ENCODE data around the gene SPAG4.

The SPAG4 gene

GRCh38 chr20:35579196-35579595 lies 36.4 kb upstream of the SPAG4 start:
- H3K27me3 ChIP-seq (ENCODE audit: insufficient read depth, insufficient read length): no peaks in the 10 kb centered on the region
- H3K4me3 ChIP-seq (ENCODE audit: insufficient read length, low read depth): no peak overlapping the region
- no peaks in the 10 kb centered on the region; the same call in 1 of the 2 replicates for H3K9me3 ChIP-seq (ENCODE audit: insufficient read depth, low read length)
- no peak overlapping the region for H3K9ac ChIP-seq (ENCODE audit: insufficient read length, low read depth)
- no peaks in the 10 kb centered on the region for H3K36me3 ChIP-seq (ENCODE audit: insufficient read depth, insufficient read length, low read length)
- DNase-seq (ENCODE audit: low read depth, low spot score): no peak
- TF ChIP-seq ZNF274 (IDR thresholded peaks at IDR 0.05; ENCODE audit: low read depth, low read length) (no peak), SUZ12 (IDR thresholded peaks at IDR 0.05; ENCODE audit: extremely low read depth, insufficient read depth, insufficient read length) (no peak), YY1 (IDR thresholded peaks at IDR 0.05; ENCODE audit: insufficient read depth, insufficient read length) (no peak)
- no peaks in the 10 kb centered on the region for H3K4me1 ChIP-seq (ENCODE audit: insufficient read depth, insufficient read length)

- DNase-seq (ENCODE audit: low read depth, low spot score): no peak
- no peak overlapping the region for H3K4me3 ChIP-seq (ENCODE audit: insufficient read length, low read depth)
- TF ChIP-seq ZNF274 (IDR thresholded peaks at IDR 0.05; ENCODE audit: low read depth, low read length) (no peak), SUZ12 (IDR thresholded peaks at IDR 0.05; ENCODE audit: extremely low read depth, insufficient read depth, insufficient read length) (no peak), YY1 (IDR thresholded peaks at IDR 0.05; ENCODE audit: insufficient read depth, insufficient read length) (no peak)
- no peaks in the 10 kb centered on the region for H3K4me1 ChIP-seq (ENCODE audit: insufficient read depth, insufficient read length)
- no peaks in the 10 kb centered on the region for H3K27me3 ChIP-seq (ENCODE audit: insufficient read depth, insufficient read length)
- H3K9ac ChIP-seq (ENCODE audit: insufficient read length, low read depth): no peak overlapping the region
- H3K9me3 ChIP-seq (ENCODE audit: insufficient read depth, low read length): no peaks in the 10 kb centered on the region; the same call in 1 of the 2 replicates
- H3K36me3 ChIP-seq (ENCODE audit: insufficient read depth, insufficient read length, low read length): no peaks in the 10 kb centered on the region
Observed at GRCh38 chr20:35582131-35582530, 33.5 kb upstream of the SPAG4 start.

DNA sequence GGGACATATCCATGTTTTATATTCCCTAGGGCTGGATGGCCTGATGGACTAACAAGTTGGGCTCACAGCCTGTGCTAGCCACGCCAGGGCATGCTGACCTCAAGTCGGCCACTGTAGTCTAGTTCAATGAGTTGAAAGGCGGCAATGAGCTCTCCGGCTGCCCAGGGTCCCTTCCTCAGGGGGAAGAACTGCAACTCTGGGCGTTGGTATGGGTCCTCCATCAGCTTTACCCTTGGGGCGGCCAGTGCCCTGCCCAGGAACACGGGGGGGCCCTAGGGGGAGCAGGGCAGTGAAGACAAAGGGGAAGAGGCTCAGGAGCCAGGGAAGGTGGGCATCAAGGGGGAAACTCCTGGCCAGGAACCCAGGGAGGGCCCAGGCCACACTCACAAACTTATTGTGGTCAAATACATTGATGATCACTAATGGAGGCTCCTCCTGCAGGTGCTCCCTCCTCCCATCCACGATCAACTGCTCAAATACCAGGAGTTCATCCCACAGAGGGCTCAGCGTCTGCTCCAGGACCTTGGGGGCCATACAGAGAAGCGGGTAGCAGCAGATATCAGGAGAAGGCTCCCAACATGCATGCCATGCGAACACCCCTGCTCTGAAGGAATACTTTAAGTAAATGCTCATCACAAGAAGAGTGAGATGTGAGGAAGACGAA lies 32.8 kb upstream of the SPAG4 start:
- Histone ChIP-seq H3K9ac (ENCODE audit: insufficient read length, low read depth) (no peak overlapping the region), H3K36me3 (ENCODE audit: insufficient read depth, insufficient read length, low read length) (no peaks in the 10 kb centered on the region), H3K4me1 (ENCODE audit: insufficient read depth, insufficient read length) (no peaks in the 10 kb centered on the region), H3K9me3 (ENCODE audit: insufficient read depth, low read length) (no peaks in the 10 kb centered on the region; the same call in 1 of the 2 replicates), H3K4me3 (ENCODE audit: insufficient read length, low read depth) (no peak overlapping the region), H3K27me3 (ENCODE audit: insufficient read depth, insufficient read length) (no peaks in the 10 kb centered on the region)
- TF ChIP-seq ZNF274 (IDR thresholded peaks at IDR 0.05; ENCODE audit: low read depth, low read length): no peak
- no peak for DNase-seq (ENCODE audit: low read depth, low spot score)

- H3K27me3 ChIP-seq (ENCODE audit: insufficient read depth, insufficient read length): no peaks in the 10 kb centered on the region
- no peaks in the 10 kb centered on the region for H3K4me1 ChIP-seq (ENCODE audit: insufficient read depth, insufficient read length)
- TF ChIP-seq SUZ12 (IDR thresholded peaks at IDR 0.05; ENCODE audit: extremely low read depth, insufficient read depth, insufficient read length) (no peak), ZNF274 (IDR thresholded peaks at IDR 0.05; ENCODE audit: low read depth, low read length) (no peak), YY1 (IDR thresholded peaks at IDR 0.05; ENCODE audit: insufficient read depth, insufficient read length) (no peak)
- H3K9me3 ChIP-seq (ENCODE audit: insufficient read depth, low read length): no peaks in the 10 kb centered on the region; the same call in 1 of the 2 replicates
- H3K4me3 ChIP-seq (ENCODE audit: insufficient read length, low read depth): no peak overlapping the region
- H3K36me3 ChIP-seq (ENCODE audit: insufficient read depth, insufficient read length, low read length): no peaks in the 10 kb centered on the region
- H3K9ac ChIP-seq (ENCODE audit: insufficient read length, low read depth): no peak overlapping the region
- DNase-seq (ENCODE audit: low read depth, low spot score): no peak
Observed at GRCh38 chr20:35583636-35584560, 31.7 kb upstream of the SPAG4 start.

DNA sequence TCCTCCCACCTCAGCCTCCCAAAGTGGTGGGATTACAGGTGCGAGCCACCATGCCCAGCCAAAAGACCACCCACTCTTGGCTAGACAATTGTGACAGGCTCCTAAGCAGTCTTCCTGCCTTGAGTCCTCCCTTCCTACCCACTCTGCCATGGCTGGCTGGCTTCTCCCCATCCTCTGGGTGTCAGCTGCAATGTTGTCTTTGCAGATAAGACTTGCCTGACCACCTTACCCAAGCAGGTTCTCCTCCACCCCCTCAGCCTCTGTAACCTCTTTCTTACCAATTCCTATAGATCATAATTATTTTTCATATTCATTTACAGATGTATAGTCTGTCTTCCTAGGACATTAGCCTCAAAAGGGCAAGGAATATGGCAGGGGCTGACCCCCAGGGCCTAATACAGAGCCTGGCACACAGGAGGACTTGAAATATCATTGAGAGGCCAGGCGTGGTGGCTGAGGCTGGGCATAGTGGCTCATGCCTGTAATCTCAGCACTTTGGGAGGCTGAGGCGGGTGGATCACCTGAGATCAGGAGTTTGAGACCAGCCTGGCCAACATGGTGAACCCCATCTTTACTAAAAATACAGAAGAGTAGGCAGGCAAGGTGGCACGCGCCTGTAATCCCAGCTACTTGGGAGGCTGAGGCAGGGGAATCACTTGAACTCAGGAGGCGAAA lies 28.7 kb upstream of the SPAG4 start:
- no peaks in the 10 kb centered on the region for H3K27me3 ChIP-seq (ENCODE audit: insufficient read depth, insufficient read length)
- no peaks in the 10 kb centered on the region for H3K4me1 ChIP-seq (ENCODE audit: insufficient read depth, insufficient read length)
- no peak overlapping the region for H3K9ac ChIP-seq (ENCODE audit: insufficient read length, low read depth)
- no peaks in the 10 kb centered on the region; the same call in 1 of the 2 replicates for H3K9me3 ChIP-seq (ENCODE audit: insufficient read depth, low read length)
- DNase-seq (ENCODE audit: low read depth, low spot score): no peak
- no peak overlapping the region for H3K4me3 ChIP-seq (ENCODE audit: insufficient read length, low read depth)
- H3K36me3 ChIP-seq (ENCODE audit: insufficient read depth, insufficient read length, low read length): no peaks in the 10 kb centered on the region
- TF ChIP-seq YY1 (IDR thresholded peaks at IDR 0.05; ENCODE audit: insufficient read depth, insufficient read length) (no peak), SUZ12 (IDR thresholded peaks at IDR 0.05; ENCODE audit: extremely low read depth, insufficient read depth, insufficient read length) (no peak), ZNF274 (IDR thresholded peaks at IDR 0.05; ENCODE audit: low read depth, low read length) (no peak)

DNA sequence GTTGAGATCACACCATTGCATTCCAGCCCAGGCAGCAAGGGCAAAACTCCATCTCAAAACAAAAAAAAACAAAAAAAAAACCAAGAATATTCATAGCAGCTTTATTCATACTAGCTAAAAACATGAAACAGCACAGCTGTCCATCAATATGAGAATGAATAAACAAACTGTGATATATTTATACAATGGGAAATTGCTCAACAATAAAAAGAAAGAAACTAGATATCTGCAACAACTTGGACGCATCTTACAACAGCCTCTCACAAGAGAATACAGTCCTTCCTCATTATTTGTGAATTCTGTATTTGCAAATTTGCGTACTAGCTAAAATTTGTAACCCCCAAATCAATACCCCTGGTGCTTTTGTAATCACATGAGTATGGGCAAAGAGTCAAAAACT lies 28.2 kb upstream of the SPAG4 start:
- no peaks in the 10 kb centered on the region for H3K9me3 ChIP-seq (ENCODE audit: insufficient read depth, low read length)
- TF ChIP-seq YY1 (IDR thresholded peaks at IDR 0.05; ENCODE audit: insufficient read depth, insufficient read length) (no peak), SUZ12 (IDR thresholded peaks at IDR 0.05; ENCODE audit: extremely low read depth, insufficient read depth, insufficient read length) (no peak), ZNF274 (IDR thresholded peaks at IDR 0.05; ENCODE audit: low read depth, low read length) (no peak)
- H3K27me3 ChIP-seq (ENCODE audit: insufficient read depth, insufficient read length): no peaks in the 10 kb centered on the region
- no peak for DNase-seq (ENCODE audit: low read depth, low spot score)
- H3K9ac ChIP-seq (ENCODE audit: insufficient read length, low read depth): no peak overlapping the region
- no peak overlapping the region for H3K4me3 ChIP-seq (ENCODE audit: insufficient read length, low read depth)
- H3K4me1 ChIP-seq (ENCODE audit: insufficient read depth, insufficient read length): peaks cover 2% of the 10 kb centered on the region
- H3K36me3 ChIP-seq (ENCODE audit: insufficient read depth, insufficient read length, low read length): no peaks in the 10 kb centered on the region

DNA sequence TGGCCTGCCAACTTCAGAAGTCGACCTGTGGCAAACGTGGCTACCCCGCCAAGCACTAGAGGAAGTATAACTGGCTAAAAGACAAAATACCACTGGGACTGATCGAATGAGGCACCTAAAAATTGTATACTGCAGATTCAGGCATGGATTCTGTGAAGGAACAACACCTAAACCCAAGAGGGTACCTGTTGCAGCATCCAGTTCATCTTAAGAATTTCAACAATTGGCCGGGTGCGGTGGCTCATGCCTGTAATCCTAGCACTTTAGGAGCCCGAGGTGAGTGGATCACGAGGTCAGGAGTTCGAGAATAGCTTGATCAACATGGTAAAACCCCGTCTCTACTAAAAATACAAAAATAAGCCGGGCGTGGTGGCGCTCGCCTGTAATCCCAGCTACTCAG lies 27.2 kb upstream of the SPAG4 start:
- DNase-seq (ENCODE audit: low read depth, low spot score): no peak
- H3K9me3 ChIP-seq (ENCODE audit: insufficient read depth, low read length): no peaks in the 10 kb centered on the region
- H3K4me1 ChIP-seq (ENCODE audit: insufficient read depth, insufficient read length): peaks cover 2% of the 10 kb centered on the region
- no peak overlapping the region for H3K9ac ChIP-seq (ENCODE audit: insufficient read length, low read depth)
- no peaks in the 10 kb centered on the region for H3K36me3 ChIP-seq (ENCODE audit: insufficient read depth, insufficient read length, low read length)
- H3K4me3 ChIP-seq (ENCODE audit: insufficient read length, low read depth): no peak overlapping the region
- no peak for TF ChIP-seq YY1 (IDR thresholded peaks at IDR 0.05; ENCODE audit: insufficient read depth, insufficient read length)
- TF ChIP-seq ZNF274 (IDR thresholded peaks at IDR 0.05; ENCODE audit: low read depth, low read length): no peak
- no peak for TF ChIP-seq SUZ12 (IDR thresholded peaks at IDR 0.05; ENCODE audit: extremely low read depth, insufficient read depth, insufficient read length)
- H3K27me3 ChIP-seq (ENCODE audit: insufficient read depth, insufficient read length): no peaks in the 10 kb centered on the region

Data from NT2/D1 (cell line).